H1 (cell line): Measurements from ENCODE around the gene SLC12A7. TPM values are rescaled to one million over a fixed set of nuclear protein-coding genes. Genes with fewer than 3 reads are reported as not detected.

Source experiments
- CTCF ChIA-PET: fragments of 300-600 bp; sonication (Branson Sonifier 250); formaldehyde crosslinking; loops from one replicate; lab custom pipeline; 2021; ENCODE audit not compliant: partially characterized antibody; lab: Charles Lee
- POLR2A ChIA-PET: fragments of 300-600 bp; sonication (Branson Sonifier 250); formaldehyde crosslinking; loops from one replicate; lab custom pipeline; 2021; ENCODE audit warnings: inconsistent platforms; ENCODE audit not compliant: partially characterized antibody; lab: Charles Lee
- DNase-seq, 2 experiments: peaks; one replicate each; pipeline versions ENCODE4 v3.0.0 to v3.0.0-alpha.2; 2010 to 2022; ENCODE audit warnings: low spot score in 2 of 2, low read depth in 1 of 2, mixed read lengths in 1 of 2
- FAIRE-seq: peaks from 2 replicates; lab custom pipeline; 2011; peaks lifted over from hg19 to GRCh38; lab: Jason Lieb, UNC
- H2AFZ ChIP-seq: 2 replicates; pipeline ENCODE4 v1.8.1; 2012; ENCODE audit warnings: low read length, inconsistent platforms
- H2AK5ac ChIP-seq: 2 replicates; pipeline ENCODE4 v1.6.1; 2013; ENCODE audit warnings: low read depth, low read length
- H2BK120ac ChIP-seq: replicated peaks from 2 replicates; pipeline ENCODE3; 2013; ENCODE audit warnings: low read depth, low read length, inconsistent platforms
- H2BK12ac ChIP-seq: 2 replicates; pipeline ENCODE4 v1.6.1; 2013; ENCODE audit warnings: low read depth, low read length
- H2BK15ac ChIP-seq: 2 replicates; pipeline ENCODE4 v1.6.1; 2013; ENCODE audit warnings: low read length
- H2BK20ac ChIP-seq: 2 replicates; pipeline ENCODE4 v1.6.1; 2013; ENCODE audit warnings: low read length
- H2BK5ac ChIP-seq: 2 replicates; pipeline ENCODE4 v1.6.1; 2013; ENCODE audit warnings: low read depth, low read length
- H3K14ac ChIP-seq: 2 replicates; pipeline ENCODE4 v1.6.1; 2013; ENCODE audit warnings: inconsistent platforms; ENCODE audit not compliant: insufficient read length
- H3K18ac ChIP-seq: 2 replicates; pipeline ENCODE4 v1.6.1; 2013; ENCODE audit warnings: low read length; ENCODE audit errors: extremely low read depth
- H3K23ac ChIP-seq: 2 replicates; pipeline ENCODE4 v1.6.1; 2013; ENCODE audit warnings: inconsistent platforms; ENCODE audit not compliant: insufficient read length
- H3K23me2 ChIP-seq: 2 replicates; pipeline ENCODE4 v1.6.1; 2013; ENCODE audit warnings: low read depth, low read length
- H3K27ac ChIP-seq: 2 replicates; pipeline ENCODE4 v1.6.1; 2011; ENCODE audit warnings: low read depth, low read length, inconsistent platforms
- H3K27me3 ChIP-seq, 4 experiments: replicated peaks in 1 of 4; 1 replicate in 1 of 4; 2 replicates in 3 of 4; pipeline versions ENCODE4 v1.6.1 to v1.8.1; 2011 to 2013; ENCODE audit warnings: low read length in 3 of 4, mild to moderate bottlenecking in 3 of 4, inconsistent platforms in 2 of 4, mixed read lengths in 2 of 4, moderate library complexity in 1 of 4; ENCODE audit not compliant: control insufficient read depth in 3 of 4, insufficient read depth in 3 of 4; ENCODE audit errors: extremely low read depth in 1 of 4
- H3K36me3 ChIP-seq, 4 experiments: 2 replicates each; pipeline versions ENCODE4 v1.6.1 to v1.8.1; 2011 to 2013; ENCODE audit warnings: mild to moderate bottlenecking in 4 of 4, low read length in 3 of 4, moderate library complexity in 2 of 4, control low read depth in 1 of 4, inconsistent platforms in 1 of 4; ENCODE audit not compliant: insufficient read depth in 4 of 4, control insufficient read depth in 2 of 4
- H3K4ac ChIP-seq: replicated peaks from 2 replicates; pipeline ENCODE3; 2013; ENCODE audit warnings: low read length, low read depth, mixed read lengths, inconsistent platforms; ENCODE audit not compliant: insufficient read length
- H3K4me1 ChIP-seq, 4 experiments: replicated peaks in 1 of 4; 1 replicate in 1 of 4; 2 replicates in 3 of 4; pipeline versions ENCODE4 v1.6.1 to v1.8.1; 2011 to 2013; ENCODE audit warnings: low read length in 3 of 4, inconsistent platforms in 2 of 4, mixed read lengths in 1 of 4; ENCODE audit not compliant: insufficient read depth in 4 of 4, control insufficient read depth in 3 of 4
- H3K4me2 ChIP-seq, 2 experiments: 2 replicates each; pipeline versions ENCODE4 v1.6.1 to v1.8.1; 2011 to 2013; ENCODE audit warnings: low read depth in 2 of 2, low read length in 2 of 2, control low read depth in 1 of 2, inconsistent platforms in 1 of 2, mild to moderate bottlenecking in 1 of 2; ENCODE audit not compliant: insufficient read depth in 1 of 2
- H3K4me3 ChIP-seq, 4 experiments: fragments of 200-600, 300-600 bp in 1 of 4; sonication (generic), shearing (Covaris generic), sonication (Bioruptor Twin) in 1 of 4; 2 replicates each; pipeline versions ENCODE4 v1.5.1 to v1.8.1; 2011 to 2016; ENCODE audit warnings: low read length in 4 of 4, low read depth in 3 of 4, control low read depth in 2 of 4, inconsistent platforms in 2 of 4, mild to moderate bottlenecking in 2 of 4, mixed read lengths in 1 of 4, moderate library complexity in 1 of 4; ENCODE audit not compliant: insufficient read depth in 2 of 4; ENCODE audit errors: extremely low read depth in 1 of 4
- H3K56ac ChIP-seq: replicated peaks from 2 replicates; pipeline ENCODE3; 2013; ENCODE audit warnings: low read depth, mild to moderate bottlenecking, mixed read lengths, low read length, inconsistent platforms; ENCODE audit not compliant: insufficient read length
- H3K79me1 ChIP-seq: 2 replicates; pipeline ENCODE4 v1.6.1; 2013; ENCODE audit warnings: low read depth, low read length, control low read depth
- H3K79me2 ChIP-seq, 2 experiments: 2 replicates each; pipeline versions ENCODE4 v1.6.1 to v1.8.1; 2012 to 2013; ENCODE audit warnings: low read length in 2 of 2, mild to moderate bottlenecking in 2 of 2, inconsistent platforms in 1 of 2; ENCODE audit not compliant: insufficient read depth in 2 of 2, control insufficient read depth in 1 of 2
- H3K9ac ChIP-seq, 4 experiments: replicated peaks in 1 of 4; 1 replicate in 1 of 4; 2 replicates in 3 of 4; pipeline versions ENCODE4 v1.6.1 to v1.8.1; 2011 to 2013; ENCODE audit warnings: low read depth in 3 of 4, low read length in 3 of 4, control low read depth in 2 of 4, mild to moderate bottlenecking in 2 of 4, moderate library complexity in 2 of 4, inconsistent platforms in 1 of 4; ENCODE audit errors: extremely low read depth in 1 of 4
- H3K9me3 ChIP-seq, 2 experiments: 2 replicates each; pipeline versions ENCODE4 v1.6.1 to v1.8.1; 2012 to 2013; ENCODE audit warnings: mild to moderate bottlenecking in 2 of 2, moderate library complexity in 2 of 2, control low read depth in 1 of 2, inconsistent platforms in 1 of 2, low read depth in 1 of 2, low read length in 1 of 2, mixed read lengths in 1 of 2; ENCODE audit not compliant: insufficient read depth in 2 of 2
- H4K20me1 ChIP-seq, 2 experiments: replicated peaks in 1 of 2; 2 replicates each; pipeline versions ENCODE3 to v1.8.1; 2011 to 2013; ENCODE audit warnings: inconsistent platforms in 2 of 2, low read length in 2 of 2, mild to moderate bottlenecking in 1 of 2; ENCODE audit not compliant: insufficient read depth in 2 of 2, control insufficient read depth in 1 of 2
- H4K5ac ChIP-seq: 2 replicates; pipeline ENCODE4 v1.6.1; 2013; ENCODE audit warnings: low read length, low read depth, mixed read lengths, inconsistent platforms; ENCODE audit not compliant: insufficient read length
- H4K8ac ChIP-seq: 2 replicates; pipeline ENCODE4 v1.8.0; 2013; ENCODE audit warnings: mild to moderate bottlenecking, moderate library complexity, low read length, inconsistent platforms; ENCODE audit not compliant: insufficient read depth; ENCODE audit errors: extremely low read depth
- H4K91ac ChIP-seq: replicated peaks from 2 replicates; pipeline ENCODE3; 2013; ENCODE audit warnings: low read length, mixed read lengths, inconsistent platforms; ENCODE audit not compliant: insufficient read length
- ASH2L ChIP-seq: fragments of 200-600, 300-600 bp; sonication (generic); IDR thresholded peaks from one replicate; pipeline ENCODE4 v1.7.1; 2017; ENCODE audit warnings: low read length
- HDAC2 ChIP-seq, 2 experiments: fragments of 300-600 bp in 1 of 2; sonication (generic) in 1 of 2; IDR thresholded peaks; 2 replicates each; pipeline ENCODE4 v1.6.1; 2011 to 2012; ENCODE audit warnings: low read depth in 2 of 2, low read length in 2 of 2, mild to moderate bottlenecking in 2 of 2, moderate library complexity in 2 of 2, borderline replicate concordance in 1 of 2, inconsistent platforms in 1 of 2
- SIN3A ChIP-seq, 2 experiments: IDR thresholded peaks in 1 of 2; conservative IDR thresholded peaks in 1 of 2; 2 replicates each; pipeline ENCODE4 v1.6.1; 2011 to 2012; ENCODE audit warnings: low read length in 2 of 2, improper control_type of control experiment in 1 of 2, low read depth in 1 of 2, mild to moderate bottlenecking in 1 of 2
- SRF ChIP-seq: IDR thresholded peaks from 2 replicates; pipeline ENCODE4 v1.6.1; 2011; ENCODE audit warnings: mild to moderate bottlenecking, low read depth, low read length, moderate library complexity
- WGBS, 2 experiments: shearing (Covaris generic) in 1 of 2; methylation state at CpG; one replicate each; pipeline versions ENCODE4 v1.1.6 to v1.1.7; 2013 to 2015; ENCODE audit warnings: low lambda C conversion rate in 2 of 2, mixed read lengths in 2 of 2, inconsistent platforms in 1 of 2, low coverage in 1 of 2, missing lambda C conversion rate in 1 of 2; ENCODE audit not compliant: insufficient replicate concordance in 2 of 2, insufficient coverage in 1 of 2, insufficient read length in 1 of 2; ENCODE audit errors: extremely low coverage in 1 of 2, missing lambda C conversion rate in 1 of 2; 5-methylcytosine and 5-hydroxymethylcytosine counted together
- polyA plus RNA-seq, 7 experiments: library from polyadenylated mRNA; depleted of rRNA in 3 of 7; stranded (reverse) in 5 of 7; unstranded in 2 of 7; fragments of >200 nt in 5 of 7; fragments of 200-250 nt in 2 of 7; gene quantifications; 1 replicate in 5 of 7; 2 replicates in 1 of 7; 4 replicates in 1 of 7; pipeline versions ENCODE4 v1.2.1 to v1.2.3, GENCODE V29; 2011 to 2013; ENCODE audit warnings: missing spikeins in 2 of 7, mixed read lengths in 2 of 7
- total RNA-seq: library from RNA; stranded (reverse); fragmentation: NEBNext Ultra II Directional; extraction: Animal tissue kit (Norgen Biotek cat#: 25700); gene quantifications from 2 replicates; pipeline ENCODE4 v1.2.1, GENCODE V29; 2021

The SLC12A7 gene
- total and polyA plus RNA-seq, 2 of the 8 experiments (the other 6 are each of a cell fraction or from before 2014, with no cell fraction given): 23.5 to 39.7 TPM

DNA sequence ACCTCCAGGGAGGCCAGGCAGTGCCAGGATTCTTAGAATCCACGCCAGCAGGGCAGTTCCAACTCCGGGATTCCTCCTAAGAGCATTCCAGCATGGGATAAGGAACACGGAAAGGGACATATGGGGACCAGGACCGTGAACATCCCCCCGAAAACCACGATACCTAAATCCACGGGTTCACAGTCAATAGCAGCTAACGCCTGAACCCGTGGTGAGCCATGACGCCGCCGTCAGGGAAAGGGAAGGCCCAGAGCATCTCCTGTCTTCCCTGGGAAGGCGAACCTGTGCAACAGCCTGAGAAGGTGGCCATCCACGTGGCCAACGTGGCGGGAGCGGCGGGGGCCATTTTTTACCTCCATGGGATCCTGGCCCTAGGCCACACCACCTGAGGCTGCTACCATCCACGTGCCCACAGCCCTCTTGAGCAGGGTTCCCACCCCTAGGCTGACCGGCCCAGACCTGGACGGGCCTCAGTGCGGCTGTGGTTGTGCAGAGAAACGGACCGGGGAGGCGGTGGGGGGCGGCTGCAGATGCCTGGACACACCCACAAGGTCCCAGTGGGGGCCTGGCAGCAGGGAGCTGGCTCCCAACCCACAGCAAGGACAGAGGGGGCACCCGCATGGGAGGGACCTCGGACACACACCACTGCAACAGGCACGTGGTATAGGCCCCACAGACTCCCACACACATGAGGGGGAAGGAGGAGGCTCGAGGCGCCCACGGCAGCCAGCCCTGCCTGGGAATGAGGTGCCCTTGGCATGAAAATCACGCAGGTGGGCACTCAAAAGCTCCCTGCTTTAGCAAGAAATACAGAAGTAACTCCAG is 42.8 kb downstream of the SLC12A7 start:
- Histone ChIP-seq H3K9me3 (no peaks in the 10 kb centered on the region), H3K4me3 (no peak overlapping the region), H3K56ac (no peak overlapping the region), H3K27me3 (no peaks in the 10 kb centered on the region), H4K5ac (no peak overlapping the region), H3K4ac (no peak overlapping the region), H2AK5ac (no peak overlapping the region), H4K91ac (no peak overlapping the region), H3K14ac (no peak overlapping the region), H2BK5ac (no peak overlapping the region), H3K79me2 (peaks cover 0 to 6% of the 10 kb centered on the region in 2 experiments; a peak in 1 of 4 replicates), H4K8ac (no peak overlapping the region), H3K4me2 (no peak overlapping the region)
- POLR2A ChIA-PET: no interaction called here
- 89% methylated on average over 28 of the region's 33 CpGs; no CpG with 5 or more reads in 1 of the 2 experiments for WGBS, 2 experiments
- no peak for FAIRE-seq
- CTCF ChIA-PET: interaction anchor here (0.8 to 1.9 kb wide), 5 partner anchors 48 to 105 kb away, joined by 3 to 5 read pairs (median 3); no protein-coding TSS in a partner anchor
- no peak for DNase-seq
- TF ChIP-seq ASH2L: no peak
- TF ChIP-seq SRF: no peak
- TF ChIP-seq SIN3A (conservative IDR thresholded peaks at IDR 0.05 in 1 of 2, IDR thresholded peaks at IDR 0.05 in 1 of 2; ENCODE audit: low read depth in 1 of 2, low read length in 2 of 2): no peak
- TF ChIP-seq HDAC2 (IDR thresholded peaks at IDR 0.05; ENCODE audit: borderline replicate concordance in 1 of 2, low read depth in 2 of 2, low read length in 2 of 2): no peak
- TF ChIP-seq, all 59 proteins: peak for 0
- Histone ChIP-seq H2BK120ac (no peak overlapping the region), H2BK20ac (no peak overlapping the region), H2BK12ac (0 out of 2 replicates have a peak overlapping the region, but pooled peaks have one; percentile 9), H3K79me1 (peaks cover 7% of the 10 kb centered on the region), H3K23me2 (no peaks in the 10 kb centered on the region), H3K23ac (peak overlapping the region; percentile 21), H2AFZ (no peak overlapping the region), H2BK15ac (no peak overlapping the region), H3K36me3 (peaks cover 0 to 18% (median 9%) of the 10 kb centered on the region in 4 experiments; a peak in 5 of 8 replicates), H3K4me1 (no peaks in the 10 kb centered on the region; a peak in 3 of 7 replicates), H3K27ac (no peak overlapping the region), H3K18ac (no peak overlapping the region), H3K9ac (no peak overlapping the region), H4K20me1 (peaks cover 3 to 13% of the 10 kb centered on the region in 2 experiments)
